HepG2 (cell line): Measurements from ENCODE around the gene EID1. TPM values are rescaled to one million over a fixed set of nuclear protein-coding genes. Genes with fewer than 3 reads are reported as not detected.

Experiments
- polyA plus RNA-seq, 8 experiments: library from polyadenylated mRNA; depleted of rRNA in 3 of 8; stranded (reverse) in 7 of 8; unstranded in 1 of 8; fragments of >200 nt; fragmentation: Illumina TruSeq in 4 of 8; extraction: Trizol in 4 of 8; gene quantifications; 2 replicates each; pipeline versions ENCODE4 v1.2.1 to v1.2.3, GENCODE V29; 2011 to 2016; ENCODE audit warnings: low read depth in 4 of 8, missing spikeins in 1 of 8, mixed read lengths in 1 of 8; ENCODE audit not compliant: insufficient read depth in 1 of 8
- total RNA-seq, 5 experiments: library from RNA; depleted of rRNA; stranded (reverse); fragments of >200 nt; fragmentation: Illumina TruSeq; extraction: Trizol; gene quantifications; 2 replicates each; pipeline ENCODE4 v1.2.3, GENCODE V29; 2016; ENCODE audit warnings: low read depth in 1 of 5

EID1 gene
- total and polyA plus RNA-seq, 2 of the 13 experiments (the other 11 are each of a cell fraction or from before 2014, with no cell fraction given) = 2.2 to 5.4 TPM

Other genes starting within 250 kb of the EID1 start
- 1.7 and 3.0 TPM in 2 replicates for gene FBN1, start 232.4 kb upstream of the EID1 start, total RNA-seq (2016; rRNA removed; fragmentation: Illumina TruSeq; extraction: Trizol)
- gene FBN1, start 232.4 kb upstream of the EID1 start, polyA plus RNA-seq (2011; rRNA removed) = 0.81 and 1.5 TPM in 2 replicates
- gene CEP152, start 67.1 kb upstream of the EID1 start, total RNA-seq (2016; rRNA removed; fragmentation: Illumina TruSeq; extraction: Trizol) = 14.7 and 20.2 TPM in 2 replicates
- 0.82 and 1.3 TPM in 2 replicates for gene CEP152, start 67.1 kb upstream of the EID1 start, polyA plus RNA-seq (2011; rRNA removed)
- 0.04 TPM in 2 replicates for gene SHC4, start 85.8 kb downstream of the EID1 start, total RNA-seq (2016; rRNA removed; fragmentation: Illumina TruSeq; extraction: Trizol)
- gene SHC4, start 85.8 kb downstream of the EID1 start, polyA plus RNA-seq (2011; rRNA removed) = 0.01 TPM in 1 of 2 replicates, not detected in the other
- 15.6 and 21.1 TPM in 2 replicates for gene SECISBP2L, start 168.3 kb downstream of the EID1 start, total RNA-seq (2016; rRNA removed; fragmentation: Illumina TruSeq; extraction: Trizol)
- 11.7 and 13.9 TPM in 2 replicates for gene SECISBP2L, start 168.3 kb downstream of the EID1 start, polyA plus RNA-seq (2011; rRNA removed)